NCI-H1417 (cell line): ENCODE results near the gene TPK1.

Experiments
- DNase-seq, 3 experiments: peaks; one replicate each; lab custom pipeline; 2025; lab: John Stamatoyannopoulos, UW

The TPK1 gene

GRCh38 chr7:144407266-144407931 lies 428.5 kb downstream of the TPK1 start:
- DNase-seq: peak in 1 of 3 experiments; percentile 29

GRCh38 chr7:144404946-144405345 lies 430.9 kb downstream of the TPK1 start:
- no peak for DNase-seq

GRCh38 chr7:144403649-144404061 lies 432.2 kb downstream of the TPK1 start, which contains the start of gene NOBOX:
Gene NOBOX (minus strand): TSS chr7:144403693.
- no peak for DNase-seq

GRCh38 chr7:144403102-144403501 lies 432.8 kb downstream of the TPK1 start:
- no peak for DNase-seq
